Activated T-helper 2 cell treated with anti-CD3 and anti-CD28 coated beads, Interferon-gamma antibody, Interleukin-2, Interleukin-4, amounts not matched to agents 10 μg/mL and 5 μg/mL and 100 μg/mL, durations not matched to agents 14 hours and 24 hours and 36 hours (primary cell): ENCODE results near the gene GALM. TPM values are rescaled to one million over a fixed set of nuclear protein-coding genes. Genes with fewer than 3 reads are reported as not detected.
"Not testable (repeated sequence)": the region's sequence is repeated elsewhere in the genome, so short reads cannot be mapped to it uniquely, and the experiment has no call there.

Source experiments
- DNase-seq: peaks from one replicate; pipeline ENCODE4 v3.0.0; 2021; ENCODE audit warnings: low spot score
- H3K27ac Mint-ChIP-seq: one replicate; pipeline ENCODE4 v1.8.0; 2021; ENCODE audit warnings: mixed read lengths
- H3K27me3 Mint-ChIP-seq: one replicate; pipeline ENCODE4 v1.8.0; 2021; ENCODE audit warnings: low read depth, mixed read lengths
- H3K36me3 Mint-ChIP-seq: one replicate; pipeline ENCODE4 v1.8.0; 2021; ENCODE audit warnings: low read depth, mixed read lengths
- H3K4me1 Mint-ChIP-seq: one replicate; pipeline ENCODE4 v1.8.0; 2021; ENCODE audit warnings: low read depth, mixed read lengths
- H3K4me3 Mint-ChIP-seq: one replicate; pipeline ENCODE4 v1.8.0; 2021; ENCODE audit warnings: low read depth, mild to moderate bottlenecking, moderate library complexity, mixed read lengths
- H3K9me3 Mint-ChIP-seq: one replicate; pipeline ENCODE4 v1.8.0; 2021; ENCODE audit warnings: mixed read lengths
- intact Hi-C: fragments of 100-400 bp; cut with micrococcal nuclease; formaldehyde crosslinking; loops from one replicate; pipeline ENCODE4 v1.15.1; 2023
- total RNA-seq: library from RNA; stranded (reverse); gene quantifications from 2 replicates; pipeline ENCODE4 v1.2.3, GENCODE V29; 2022

The GALM gene
- total RNA-seq, 1 donor from 2014 or later, result 42.1 TPM

GRCh38 chr2:38728694-38729093 lies 62.8 kb downstream of the GALM start:
- H3K9me3 Mint-ChIP-seq, result no peaks in the 10 kb centered on the region
- peaks cover 45% of the 10 kb centered on the region for H3K36me3 Mint-ChIP-seq
- no peak overlapping the region for H3K4me3 Mint-ChIP-seq
- H3K27ac Mint-ChIP-seq, result no peak overlapping the region
- peaks cover 17% of the 10 kb centered on the region for H3K4me1 Mint-ChIP-seq
- DNase-seq, result no peak
- intact Hi-C loops, result loop anchor here (10.0 kb wide), 1 partner anchor 414 kb away; no protein-coding TSS in a partner anchor
- H3K27me3 Mint-ChIP-seq, result no peaks in the 10 kb centered on the region

- Mint-ChIP-seq H3K4me3 (no peak overlapping the region), H3K4me1 (peaks cover 1% of the 10 kb centered on the region), H3K36me3 (peaks cover 48% of the 10 kb centered on the region), H3K27ac (peak overlapping the region; percentile 13), H3K9me3 (no peaks in the 10 kb centered on the region), H3K27me3 (no peaks in the 10 kb centered on the region)
- no peak for DNase-seq
- intact Hi-C loops, result no loop called here
Measured at GRCh38 chr2:38731090-38731489, 65.2 kb downstream of the GALM start.

GRCh38 chr2:38731684-38732221 lies 65.8 kb downstream of the GALM start:
- no peaks in the 10 kb centered on the region for H3K27me3 Mint-ChIP-seq
- H3K9me3 Mint-ChIP-seq, result no peaks in the 10 kb centered on the region
- H3K27ac Mint-ChIP-seq, result peak overlapping the region; percentile 13
- no peak overlapping the region for H3K4me3 Mint-ChIP-seq
- peaks cover 53% of the 10 kb centered on the region for H3K36me3 Mint-ChIP-seq
- no peak for DNase-seq
- intact Hi-C loops, result no loop called here
- H3K4me1 Mint-ChIP-seq, result peaks cover 1% of the 10 kb centered on the region

- no peaks in the 10 kb centered on the region for H3K27me3 Mint-ChIP-seq
- no peak for DNase-seq
- intact Hi-C loops, result no loop called here
- H3K9me3 Mint-ChIP-seq, result no peaks in the 10 kb centered on the region
- no peak overlapping the region for H3K27ac Mint-ChIP-seq
- H3K4me3 Mint-ChIP-seq, result no peak overlapping the region
- H3K4me1 Mint-ChIP-seq, result no peaks in the 10 kb centered on the region
- H3K36me3 Mint-ChIP-seq, result peaks cover 67% of the 10 kb centered on the region
Measured at GRCh38 chr2:38733300-38733971, 67.5 kb downstream of the GALM start.

- peaks cover 77% of the 10 kb centered on the region for H3K36me3 Mint-ChIP-seq
- no peak overlapping the region for H3K27ac Mint-ChIP-seq
- no peak for DNase-seq
- H3K27me3 Mint-ChIP-seq, result no peaks in the 10 kb centered on the region
- H3K4me3 Mint-ChIP-seq, result no peak overlapping the region
- H3K9me3 Mint-ChIP-seq, result no peaks in the 10 kb centered on the region
- H3K4me1 Mint-ChIP-seq, result peaks cover 3% of the 10 kb centered on the region
- intact Hi-C loops, result no loop called here
Measured at GRCh38 chr2:38734299-38735058, 68.6 kb downstream of the GALM start.

- Mint-ChIP-seq H3K27me3 (no peaks in the 10 kb centered on the region), H3K4me1 (peaks cover 7% of the 10 kb centered on the region), H3K9me3 (no peaks in the 10 kb centered on the region), H3K4me3 (no peak overlapping the region), H3K27ac (no peak overlapping the region), H3K36me3 (peaks cover 75% of the 10 kb centered on the region)
- no peak for DNase-seq
- intact Hi-C loops, result no loop called here
Measured at GRCh38 chr2:38735999-38736320, 70.0 kb downstream of the GALM start.

GRCh38 chr2:38737000-38737698 lies 71.2 kb downstream of the GALM start:
- peak overlapping the region; percentile 38 for H3K27ac Mint-ChIP-seq
- H3K36me3 Mint-ChIP-seq, result peaks cover 72% of the 10 kb centered on the region
- H3K4me1 Mint-ChIP-seq, H3K9me3 Mint-ChIP-seq, DNase-seq, H3K27me3 Mint-ChIP-seq, H3K4me3 Mint-ChIP-seq, intact Hi-C loops: not testable (repeated sequence)

- no peak for DNase-seq
Measured at GRCh38 chr2:38737925-38738324, 72.0 kb downstream of the GALM start.

GRCh38 chr2:38739524-38739923 lies 73.6 kb downstream of the GALM start:
- intact Hi-C loops, result no loop called here
- H3K27me3 Mint-ChIP-seq, result no peaks in the 10 kb centered on the region
- H3K27ac Mint-ChIP-seq, result peak overlapping the region; percentile 43
- no peak overlapping the region for H3K4me3 Mint-ChIP-seq
- peaks cover 75% of the 10 kb centered on the region for H3K36me3 Mint-ChIP-seq
- peaks cover 15% of the 10 kb centered on the region for H3K4me1 Mint-ChIP-seq
- DNase-seq, result no peak
- H3K9me3 Mint-ChIP-seq, result no peaks in the 10 kb centered on the region

More at GRCh38 chr2:38737925-38738324, 72.0 kb downstream of the GALM start:
- no peaks in the 10 kb centered on the region for H3K27me3 Mint-ChIP-seq
- no peaks in the 10 kb centered on the region for H3K9me3 Mint-ChIP-seq
- peak overlapping the region; percentile 51 for H3K27ac Mint-ChIP-seq
- no peak overlapping the region for H3K4me3 Mint-ChIP-seq
- intact Hi-C loops, result no loop called here
- peaks cover 73% of the 10 kb centered on the region for H3K36me3 Mint-ChIP-seq
- H3K4me1 Mint-ChIP-seq, result peaks cover 9% of the 10 kb centered on the region

GRCh38 chr2:38740851-38741731 lies 75.2 kb downstream of the GALM start:
- no peaks in the 10 kb centered on the region for H3K27me3 Mint-ChIP-seq
- H3K4me1 Mint-ChIP-seq, result peaks cover 24% of the 10 kb centered on the region
- no peak overlapping the region for H3K27ac Mint-ChIP-seq
- no peak for DNase-seq
- intact Hi-C loops, result loop anchor here (5.0 kb wide), 2 partner anchors 159 to 204 kb away; no protein-coding TSS in a partner anchor
- no peaks in the 10 kb centered on the region for H3K9me3 Mint-ChIP-seq
- no peak overlapping the region for H3K4me3 Mint-ChIP-seq
- H3K36me3 Mint-ChIP-seq, result peaks cover 80% of the 10 kb centered on the region

GRCh38 chr2:38742797-38743559 lies 77.1 kb downstream of the GALM start:
- Mint-ChIP-seq H3K9me3 (no peaks in the 10 kb centered on the region), H3K4me1 (peaks cover 41% of the 10 kb centered on the region), H3K27ac (no peak overlapping the region), H3K27me3 (no peaks in the 10 kb centered on the region), H3K36me3 (peaks cover 82% of the 10 kb centered on the region), H3K4me3 (no peak overlapping the region)
- intact Hi-C loops, result loop anchor here (5.0 kb wide), 2 partner anchors 161 to 206 kb away; no protein-coding TSS in a partner anchor
- DNase-seq, result no peak
